HG03159 (cell line): ENCODE measurements around the gene POTEB.
"Not testable (repeated sequence)": the region's sequence is repeated elsewhere in the genome, so short reads cannot be mapped to it uniquely, and the experiment has no call there.

Experiments
- ATAC-seq: cut with Tn5 transposase; IDR thresholded peaks from one replicate; pipeline ENCODE4 v1.9.1; 2021; ENCODE audit warnings: mild to moderate bottlenecking, moderate library complexity; ENCODE audit not compliant: unreplicated experiment

The POTEB gene

GRCh38 chr15:21877635-21878034, at the start of gene POTEB:
TSS of gene POTEB (minus strand) at chr15:21877735. CDS start at chr15:21877246, 489 bp downstream.
- not testable (repeated sequence) for ATAC-seq

- ATAC-seq: not testable (repeated sequence)
These were observed 13.4 kb upstream of the POTEB start for GRCh38 chr15:21890955-21891354.

- not testable (repeated sequence) for ATAC-seq
These were observed 12.0 kb upstream of the POTEB start for GRCh38 chr15:21889542-21889941.

GRCh38 chr15:21838831-21839230, 38.7 kb downstream of the POTEB start:
- not testable (repeated sequence) for ATAC-seq
